Mesenchymal stem cell (in vitro differentiated cells and primary cell): ENCODE results near the gene ABAT.

ENCODE experiments used
- DNase-seq: peaks from one replicate; pipeline ENCODE4 v3.0.0-alpha.2; 2013
- H2AFZ ChIP-seq: one replicate; pipeline ENCODE4 v1.6.1; 2013; ENCODE audit warnings: low read depth, mild to moderate bottlenecking, control low read depth, inconsistent platforms, low read length, moderate library complexity
- H2AK5ac ChIP-seq: 2 replicates; pipeline ENCODE4 v1.6.1; 2013; ENCODE audit warnings: low read length, moderate library complexity, mild to moderate bottlenecking, inconsistent platforms; ENCODE audit not compliant: severe bottlenecking
- H2BK120ac ChIP-seq: one replicate; pipeline ENCODE4 v1.6.1; 2013; ENCODE audit warnings: low read depth, mild to moderate bottlenecking, inconsistent platforms, low read length, moderate library complexity
- H2BK12ac ChIP-seq, 2 experiments: one replicate each; pipeline ENCODE4 v1.6.1; 2013; ENCODE audit warnings: inconsistent platforms in 2 of 2, low read length in 2 of 2, mild to moderate bottlenecking in 2 of 2, moderate library complexity in 2 of 2, control low read depth in 1 of 2
- H2BK15ac ChIP-seq: one replicate; pipeline ENCODE4 v1.6.1; 2013; ENCODE audit warnings: mild to moderate bottlenecking, low read depth, inconsistent platforms; ENCODE audit not compliant: poor library complexity, severe bottlenecking
- H2BK5ac ChIP-seq: 2 replicates; pipeline ENCODE4 v1.6.1; 2013; ENCODE audit warnings: low read depth, mild to moderate bottlenecking, low read length, control low read depth, inconsistent platforms; ENCODE audit not compliant: poor library complexity, severe bottlenecking
- H3K14ac ChIP-seq, 2 experiments: one replicate each; pipeline ENCODE4 v1.6.1; 2013; ENCODE audit warnings: inconsistent platforms in 2 of 2, low read length in 2 of 2, control low read depth in 1 of 2, mild to moderate bottlenecking in 1 of 2, moderate library complexity in 1 of 2
- H3K18ac ChIP-seq, 2 experiments: one replicate each; pipeline ENCODE4 v1.6.1; 2013; ENCODE audit warnings: inconsistent platforms in 2 of 2, low read length in 2 of 2, control low read depth in 1 of 2, low read depth in 1 of 2, mild to moderate bottlenecking in 1 of 2
- H3K23ac ChIP-seq, 2 experiments: one replicate each; pipeline ENCODE4 v1.6.1; 2013; ENCODE audit warnings: inconsistent platforms in 2 of 2, low read length in 2 of 2, mild to moderate bottlenecking in 2 of 2, moderate library complexity in 2 of 2, control low read depth in 1 of 2
- H3K27ac ChIP-seq: 2 replicates; pipeline ENCODE4 v1.5.1; 2013; ENCODE audit warnings: mild to moderate bottlenecking, moderate library complexity, low read length, control low read depth, inconsistent platforms; ENCODE audit not compliant: poor library complexity, severe bottlenecking
- H3K27me3 ChIP-seq, 2 experiments: 2 replicates each; pipeline versions ENCODE4 v1.6.1 to v1.7.0; 2013; ENCODE audit warnings: low read length in 2 of 2, mild to moderate bottlenecking in 2 of 2, moderate library complexity in 2 of 2, control low read depth in 1 of 2, inconsistent platforms in 1 of 2; ENCODE audit not compliant: control insufficient read depth in 1 of 2, insufficient read depth in 1 of 2
- H3K36me3 ChIP-seq, 2 experiments: 2 replicates each; pipeline versions ENCODE4 v1.6.1 to v1.7.0; 2013; ENCODE audit warnings: low read length in 2 of 2, control low read depth in 1 of 2, inconsistent platforms in 1 of 2, low read depth in 1 of 2, mild to moderate bottlenecking in 1 of 2; ENCODE audit not compliant: insufficient read depth in 2 of 2, control insufficient read depth in 1 of 2
- H3K4ac ChIP-seq, 2 experiments: one replicate each; pipeline ENCODE4 v1.6.1; 2013; ENCODE audit warnings: inconsistent platforms in 2 of 2, low read length in 2 of 2, mild to moderate bottlenecking in 2 of 2, moderate library complexity in 2 of 2, control low read depth in 1 of 2, low read depth in 1 of 2
- H3K4me1 ChIP-seq: 2 replicates; pipeline ENCODE4 v1.6.1; 2013; ENCODE audit warnings: low read depth, low read length, control low read depth; ENCODE audit not compliant: control insufficient read depth, insufficient read depth
- H3K4me2 ChIP-seq: 2 replicates; pipeline ENCODE4 v1.6.1; 2013; ENCODE audit warnings: low read length, mild to moderate bottlenecking, inconsistent platforms; ENCODE audit not compliant: poor library complexity, severe bottlenecking
- H3K4me3 ChIP-seq, 2 experiments: 2 replicates each; pipeline versions ENCODE4 v1.5.1 to v1.7.0; 2013; ENCODE audit warnings: low read length in 2 of 2, mild to moderate bottlenecking in 2 of 2, control low read depth in 1 of 2, low read depth in 1 of 2; ENCODE audit not compliant: insufficient read depth in 1 of 2
- H3K79me1 ChIP-seq: replicated peaks from 2 replicates; pipeline ENCODE4 v1.6.1; 2013; ENCODE audit warnings: mild to moderate bottlenecking, control low read depth, low read length, inconsistent platforms; ENCODE audit not compliant: poor library complexity, severe bottlenecking
- H3K9ac ChIP-seq: 2 replicates; pipeline ENCODE4 v1.7.0; 2013; ENCODE audit warnings: mild to moderate bottlenecking, low read length, moderate library complexity
- H3K9me3 ChIP-seq: 2 replicates; pipeline ENCODE4 v1.7.0; 2013; ENCODE audit warnings: mild to moderate bottlenecking, low read length; ENCODE audit not compliant: control insufficient read depth
- H4K8ac ChIP-seq: one replicate; pipeline ENCODE4 v1.6.1; 2013; ENCODE audit warnings: inconsistent platforms, mild to moderate bottlenecking, low read length, moderate library complexity
- H4K91ac ChIP-seq: one replicate; pipeline ENCODE4 v1.6.1; 2013; ENCODE audit warnings: mild to moderate bottlenecking, low read length, inconsistent platforms
- WGBS: methylation state at CpG from one replicate; pipeline ENCODE4 v1.1.7; 2013; ENCODE audit warnings: mixed read lengths; 5-methylcytosine and 5-hydroxymethylcytosine counted together

The ABAT gene

GRCh38 chr16:8795818-8796217, 121.4 kb downstream of the ABAT start:
- WGBS, result 97% methylated on average over 10 of the region's 10 CpGs
- no peak for DNase-seq
- no peak overlapping the region for H3K14ac ChIP-seq

GRCh38 chr16:8796469-8797363, 122.3 kb downstream of the ABAT start:
- Histone ChIP-seq H3K4me2 (peak overlapping the region; percentile 94), H2AK5ac (no peak overlapping the region), H3K79me1 (peaks cover 15% of the 10 kb centered on the region), H3K27me3 (no peaks in the 10 kb centered on the region), H3K4me1 (peaks cover 11% of the 10 kb centered on the region), H2AFZ (no peak overlapping the region), H3K4ac (no peak overlapping the region), H2BK120ac (no peak overlapping the region), H3K18ac (no peak overlapping the region), H3K36me3 (peaks cover 4 to 43% of the 10 kb centered on the region in 2 experiments), H3K14ac (no peak overlapping the region), H3K9ac (peak overlapping the region; percentile 98), H3K9me3 (no peaks in the 10 kb centered on the region), H4K91ac (peak overlapping the region; percentile 18), H4K8ac (peak overlapping the region; percentile 46), H3K27ac (no peak overlapping the region), H2BK15ac (no peak overlapping the region), H2BK5ac (no peak overlapping the region), H3K23ac (no peak overlapping the region), H2BK12ac (no peak overlapping the region), H3K4me3 (peak overlapping the region; percentile 77 to 91)
- no peak for DNase-seq
- WGBS, result 62% methylated on average over 9 of the region's 14 CpGs

More at GRCh38 chr16:8795818-8796217, 121.4 kb downstream of the ABAT start:
- Histone ChIP-seq H2BK5ac (no peak overlapping the region), H2AFZ (no peak overlapping the region), H2AK5ac (no peak overlapping the region), H3K18ac (no peak overlapping the region), H3K4ac (no peak overlapping the region), H3K4me2 (no peak overlapping the region), H3K79me1 (peaks cover 20% of the 10 kb centered on the region), H3K27ac (no peak overlapping the region), H3K4me3 (no peak overlapping the region), H3K27me3 (no peaks in the 10 kb centered on the region), H2BK12ac (no peak overlapping the region), H4K8ac (no peak overlapping the region), H2BK120ac (no peak overlapping the region), H3K9ac (peak overlapping the region; percentile 98), H3K36me3 (peaks cover 4 to 34% of the 10 kb centered on the region in 2 experiments), H4K91ac (no peak overlapping the region), H3K23ac (no peak overlapping the region), H3K4me1 (peaks cover 10% of the 10 kb centered on the region), H3K9me3 (no peaks in the 10 kb centered on the region), H2BK15ac (no peak overlapping the region)

- Histone ChIP-seq H3K4me1 (peaks cover 11% of the 10 kb centered on the region), H3K27ac (peak within 1 kb of the TSS; percentile 81), H3K4ac (peak within 1 kb of the TSS; percentile 98 to 100), H2BK15ac (peak within 1 kb of the TSS; percentile 75), H4K8ac (peak within 1 kb of the TSS; percentile 99), H3K9ac (peak within 1 kb of the TSS; percentile 98), H3K27me3 (no peaks in the 10 kb centered on the region), H2AFZ (peak within 1 kb of the TSS; percentile 46), H3K23ac (peak within 1 kb of the TSS; percentile 84 to 97), H3K9me3 (no peaks in the 10 kb centered on the region), H3K36me3 (peaks cover 11 to 49% of the 10 kb centered on the region in 2 experiments), H2BK5ac (peak within 1 kb of the TSS; percentile 79), H3K18ac (peak within 1 kb of the TSS; percentile 96 to 98), H3K4me2 (peak within 1 kb of the TSS; percentile 94), H2BK12ac (peak within 1 kb of the TSS in 1 of 2 experiments; percentile 15), H3K14ac (peak within 1 kb of the TSS; percentile 44 to 96), H4K91ac (peak within 1 kb of the TSS; percentile 99), H2BK120ac (peak within 1 kb of the TSS; percentile 77), H3K4me3 (peak within 1 kb of the TSS; percentile 91 to 97), H2AK5ac (peak within 1 kb of the TSS; percentile 84), H3K79me1 (peaks cover 20% of the 10 kb centered on the region)
- peak; percentile 97 for DNase-seq
- WGBS, result under 1% methylated on average over 61 of the region's 61 CpGs
These were observed 123.2 kb downstream of the ABAT start, which contains the start of the genes PMM2 and TMEM186 for GRCh38 chr16:8797364-8798173. Gene PMM2 (plus strand): TSS chr16:8797839. CDS start chr16:8797883, 44 bp downstream. Gene TMEM186 (minus strand): TSS chr16:8797639. CDS start chr16:8797614, 25 bp downstream.
